HG03521 (cell line): ENCODE results near the gene MKI67.

Experiments
- ATAC-seq: cut with Tn5 transposase; IDR thresholded peaks from one replicate; pipeline ENCODE4 v1.9.1; 2021; ENCODE audit warnings: mild to moderate bottlenecking, moderate library complexity; ENCODE audit not compliant: unreplicated experiment

Gene MKI67

DNA sequence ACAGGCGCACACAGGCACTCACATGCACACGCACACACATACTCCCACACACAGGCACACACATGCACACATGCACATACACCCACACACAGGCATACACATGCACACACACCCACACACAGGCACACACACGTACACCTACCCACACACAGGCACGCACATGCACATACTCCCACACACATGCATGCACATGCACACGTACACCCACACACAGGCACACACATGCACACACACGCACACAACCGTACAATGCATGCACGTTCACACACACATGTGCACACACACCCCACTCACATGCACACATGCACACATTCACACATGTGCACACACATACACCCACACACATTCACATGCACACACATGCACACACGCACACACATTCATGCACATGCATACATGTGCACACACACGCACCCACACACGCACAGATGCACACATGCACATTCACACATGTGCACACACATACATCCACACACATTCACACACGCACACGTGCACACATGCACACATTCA is 59.3 kb downstream of the MKI67 start:
- no peak for ATAC-seq

DNA sequence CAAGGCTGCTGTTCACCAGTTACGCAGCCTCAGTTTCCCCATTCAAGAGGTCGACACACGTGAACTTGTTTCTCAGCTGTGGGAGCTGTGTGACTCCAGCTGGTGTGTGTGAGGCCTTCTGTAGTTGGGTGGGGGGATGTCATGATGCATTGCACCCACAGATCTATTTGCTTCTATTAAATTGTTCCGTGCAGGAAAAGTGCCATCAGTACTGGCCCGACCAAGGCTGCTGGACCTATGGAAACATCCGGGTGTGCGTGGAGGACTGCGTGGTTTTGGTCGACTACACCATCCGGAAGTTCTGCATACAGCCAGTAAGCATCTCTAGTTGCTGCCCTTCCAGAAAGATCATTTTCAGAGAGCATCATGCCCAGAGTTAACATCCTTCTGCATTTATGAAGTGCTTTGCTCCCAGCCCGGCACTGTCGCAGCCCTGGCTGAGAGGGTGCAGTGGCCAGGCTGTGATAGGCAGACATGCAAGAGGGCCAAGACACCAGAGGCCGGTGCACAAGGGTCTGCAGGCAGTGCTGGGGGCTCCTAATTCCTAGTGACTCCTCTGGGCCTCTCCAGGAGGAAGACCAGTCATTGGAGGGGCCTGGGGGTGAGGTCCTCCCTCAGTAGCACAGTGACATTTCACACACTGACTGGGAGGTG is 60.2 kb downstream of the MKI67 start:
- no peak for ATAC-seq

DNA sequence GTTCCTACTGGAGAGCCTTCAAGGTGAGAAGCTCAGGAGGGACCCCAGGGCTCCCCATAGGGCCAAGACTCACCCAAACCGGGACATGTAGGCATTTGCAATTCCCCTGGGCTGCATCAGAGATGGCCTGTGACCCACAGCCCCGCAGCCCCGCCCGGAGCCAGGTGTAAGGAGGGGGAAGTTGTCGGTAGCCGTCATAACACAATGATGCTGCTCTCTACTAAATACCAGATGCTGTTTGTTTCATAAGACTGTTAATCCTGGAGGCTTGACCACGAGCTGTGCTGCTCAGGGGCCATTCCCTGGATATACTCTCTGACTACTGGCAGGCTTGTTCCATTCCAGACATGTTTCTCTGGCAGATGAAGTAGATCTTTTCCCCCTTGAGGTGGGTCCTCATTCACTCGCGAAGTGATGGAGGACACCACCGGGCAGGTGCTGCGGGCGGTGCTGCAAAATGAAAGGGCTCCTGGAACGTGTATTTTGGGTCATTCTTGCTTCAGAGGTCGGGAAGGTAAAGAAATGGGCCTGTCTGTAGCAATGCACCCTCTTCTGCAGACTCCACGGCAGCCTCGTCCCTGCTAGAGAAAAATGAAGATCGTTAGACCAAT is 61.1 kb downstream of the MKI67 start:
- peak; percentile 34 for ATAC-seq

DNA sequence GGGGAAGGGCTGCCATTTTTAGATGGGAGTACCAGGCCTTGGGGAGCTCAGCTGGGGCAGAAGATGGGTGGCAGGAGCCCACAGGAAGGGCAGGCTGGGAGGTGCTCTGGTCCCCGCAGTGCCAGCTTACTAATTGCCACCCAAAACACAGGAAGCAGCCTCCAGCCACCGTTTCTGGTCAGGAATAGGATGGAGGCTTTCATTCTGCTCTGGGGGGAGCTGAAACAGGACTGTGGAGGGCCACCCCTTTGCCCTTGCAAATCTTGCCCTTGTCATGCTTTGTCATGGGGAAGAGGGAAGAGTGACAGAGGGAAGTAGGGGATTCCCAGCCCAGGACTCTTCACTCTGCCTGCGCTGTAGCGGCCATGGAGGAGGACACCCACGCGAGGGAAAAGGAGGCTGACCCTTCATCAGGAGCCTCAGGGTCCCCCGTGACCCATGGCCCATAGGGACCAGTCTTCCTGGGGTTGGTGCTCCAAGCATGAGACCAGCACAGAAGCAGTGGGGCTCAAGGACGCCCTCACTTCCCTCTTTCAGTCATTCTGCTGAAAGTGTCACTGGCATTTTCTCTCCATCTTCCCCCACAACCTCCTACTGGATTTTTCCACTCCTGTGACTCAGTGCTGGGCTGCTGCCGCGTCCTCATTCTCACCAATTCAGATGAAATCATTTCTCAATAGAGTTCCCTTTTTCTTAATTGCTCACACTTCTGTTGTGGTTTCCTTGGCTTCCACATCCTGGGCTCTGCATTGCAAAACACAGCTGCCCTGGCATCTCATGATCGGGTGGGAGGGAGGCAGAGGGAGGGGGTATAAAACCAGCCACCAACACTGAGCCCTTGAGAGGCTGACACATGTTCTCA is 61.9 kb downstream of the MKI67 start:
- peak; percentile 39 for ATAC-seq

- no peak for ATAC-seq
Measured at GRCh38 chr10:128063736-128064107, 62.5 kb downstream of the MKI67 start.

DNA sequence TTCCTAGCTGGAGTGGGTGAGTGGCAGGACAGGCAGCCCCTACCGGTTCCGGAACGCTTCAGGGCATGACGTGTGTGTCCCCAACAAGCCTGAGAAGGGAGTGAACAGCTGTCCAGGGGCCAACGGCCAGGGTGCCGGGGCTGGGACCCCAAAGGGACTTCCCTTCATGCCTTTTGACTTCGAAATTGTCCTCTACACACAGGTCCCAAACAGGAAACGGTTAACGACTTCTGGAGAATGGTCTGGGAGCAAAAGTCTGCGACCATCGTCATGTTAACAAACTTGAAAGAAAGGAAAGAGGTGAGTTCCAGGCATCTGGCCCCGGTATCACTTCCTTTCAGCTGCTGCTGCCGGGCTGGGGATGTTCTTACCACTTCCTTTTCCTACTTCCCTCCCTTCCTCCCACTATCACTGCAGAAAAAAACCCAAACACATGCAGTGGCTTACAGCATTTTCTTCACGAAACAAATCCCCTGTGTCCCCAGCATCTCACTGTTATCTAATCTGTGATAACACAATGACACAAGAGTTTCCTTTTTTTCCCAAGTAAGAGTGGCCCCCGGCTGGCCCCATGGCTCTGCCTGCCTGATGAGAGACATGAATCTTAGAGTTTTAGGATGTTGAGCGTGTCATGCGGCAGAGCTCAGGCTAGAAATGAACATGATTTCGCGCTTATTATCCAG is 63.2 kb downstream of the MKI67 start:
- ATAC-seq: peak; percentile 36

DNA sequence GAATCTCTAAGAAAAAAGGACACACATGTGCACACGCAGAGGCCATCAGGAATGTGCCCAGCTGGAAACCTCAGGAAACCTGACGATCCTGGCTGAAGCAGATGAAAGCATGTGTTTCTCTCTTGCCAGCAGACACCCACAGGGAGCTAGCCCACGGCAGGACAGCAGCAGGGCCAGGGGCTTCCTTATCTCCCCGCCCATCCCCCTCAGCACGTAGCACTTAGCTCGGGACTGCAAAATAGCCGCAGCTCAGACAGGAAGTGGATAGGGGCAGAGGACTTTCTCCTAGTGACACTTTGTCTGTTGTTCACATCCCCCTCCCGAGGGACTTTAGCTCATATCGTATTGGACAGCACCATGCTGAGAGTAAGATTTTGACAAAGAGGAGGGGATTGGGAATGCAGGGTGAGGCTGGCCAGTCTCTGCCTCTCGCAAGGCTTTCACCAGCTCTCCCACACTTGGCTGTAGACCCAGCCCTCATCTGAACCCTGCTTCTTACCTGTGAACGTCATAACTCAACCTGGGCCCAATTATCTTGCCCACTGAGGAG is 63.8 kb downstream of the MKI67 start:
- ATAC-seq: no peak

- ATAC-seq: no peak
Measured at GRCh38 chr10:128061306-128062300, 64.6 kb downstream of the MKI67 start.

DNA sequence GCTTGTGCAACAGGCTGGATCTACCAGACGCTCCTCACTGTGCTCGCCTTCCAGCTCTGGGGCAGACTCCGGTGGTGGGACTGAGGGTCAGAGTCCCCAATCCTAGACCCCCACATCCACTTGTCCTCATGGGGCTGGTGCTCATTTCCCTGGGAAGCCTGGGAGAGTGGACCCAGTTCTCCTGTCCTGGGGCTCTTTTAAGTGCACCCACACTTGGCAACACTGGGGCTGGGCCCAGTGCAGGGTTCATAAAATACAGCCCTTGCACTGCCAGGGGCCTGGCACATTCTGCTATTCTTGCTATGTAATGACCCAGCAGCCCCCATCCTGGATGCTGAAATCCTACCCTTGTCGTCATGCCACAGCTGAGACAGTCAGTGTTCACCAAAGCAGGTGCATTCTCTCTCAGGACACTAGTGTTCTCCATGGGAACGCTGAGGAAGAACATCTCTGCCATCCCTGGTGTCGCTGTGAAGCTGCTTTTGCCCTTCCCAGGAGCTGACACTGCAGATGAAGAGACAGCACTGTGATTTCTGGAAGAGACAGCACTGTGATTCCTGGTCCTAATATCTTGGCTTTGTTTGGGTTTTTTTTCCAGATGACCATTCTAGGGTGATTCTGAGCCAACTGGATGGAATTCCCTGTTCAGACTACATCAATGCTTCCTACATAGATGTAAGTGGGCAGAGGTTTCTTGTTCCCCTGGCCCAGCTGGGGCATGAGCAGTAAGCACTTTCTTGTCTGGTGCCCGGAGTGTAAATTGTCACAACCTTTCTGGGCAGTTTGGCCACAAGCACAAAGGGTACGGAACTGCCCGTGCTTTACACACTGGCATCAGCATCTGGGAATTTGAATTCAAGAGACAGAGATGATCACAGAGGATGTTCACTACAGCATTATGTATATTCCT is 65.6 kb downstream of the MKI67 start:
- no peak for ATAC-seq

- no peak for ATAC-seq
Measured at GRCh38 chr10:128059982-128060293, 66.3 kb downstream of the MKI67 start.

DNA sequence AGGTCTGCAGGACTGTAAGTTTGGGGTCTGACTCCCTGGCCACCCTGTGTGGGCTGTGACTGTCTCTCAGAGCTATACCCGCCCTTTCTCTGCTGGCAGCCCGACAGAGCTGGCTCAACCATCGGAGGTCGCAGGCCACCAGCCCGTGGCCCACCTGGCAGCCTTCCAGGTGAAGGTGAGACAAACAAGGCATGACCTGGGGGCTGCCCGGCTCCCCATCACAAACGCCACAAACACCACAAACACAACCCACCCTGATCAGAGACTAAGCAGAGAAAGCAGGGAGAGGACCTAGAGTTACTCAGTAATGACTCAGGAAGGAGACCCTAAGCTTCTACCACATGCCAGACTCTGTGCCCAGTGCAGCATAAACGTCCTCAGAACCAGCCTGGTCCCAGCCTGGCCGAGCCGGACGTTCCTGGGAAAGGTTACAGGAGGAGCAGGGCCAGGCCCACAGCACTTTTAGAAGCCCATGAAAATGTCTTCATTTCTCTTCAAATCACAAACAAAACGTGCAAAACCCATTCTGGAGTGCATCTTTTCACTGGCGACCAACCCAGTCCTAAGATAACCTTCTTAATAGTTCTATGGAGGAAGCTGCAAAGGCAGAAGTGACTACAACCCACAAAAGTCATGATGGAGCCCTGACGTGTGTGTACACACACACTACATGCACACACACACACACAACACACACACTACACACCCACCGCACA is 66.8 kb downstream of the MKI67 start:
- ATAC-seq: no peak

GRCh38 chr10:128058750-128059134 is 67.5 kb downstream of the MKI67 start:
- ATAC-seq: no peak

GRCh38 chr10:128058106-128058749 is 68.0 kb downstream of the MKI67 start:
- no peak for ATAC-seq

DNA sequence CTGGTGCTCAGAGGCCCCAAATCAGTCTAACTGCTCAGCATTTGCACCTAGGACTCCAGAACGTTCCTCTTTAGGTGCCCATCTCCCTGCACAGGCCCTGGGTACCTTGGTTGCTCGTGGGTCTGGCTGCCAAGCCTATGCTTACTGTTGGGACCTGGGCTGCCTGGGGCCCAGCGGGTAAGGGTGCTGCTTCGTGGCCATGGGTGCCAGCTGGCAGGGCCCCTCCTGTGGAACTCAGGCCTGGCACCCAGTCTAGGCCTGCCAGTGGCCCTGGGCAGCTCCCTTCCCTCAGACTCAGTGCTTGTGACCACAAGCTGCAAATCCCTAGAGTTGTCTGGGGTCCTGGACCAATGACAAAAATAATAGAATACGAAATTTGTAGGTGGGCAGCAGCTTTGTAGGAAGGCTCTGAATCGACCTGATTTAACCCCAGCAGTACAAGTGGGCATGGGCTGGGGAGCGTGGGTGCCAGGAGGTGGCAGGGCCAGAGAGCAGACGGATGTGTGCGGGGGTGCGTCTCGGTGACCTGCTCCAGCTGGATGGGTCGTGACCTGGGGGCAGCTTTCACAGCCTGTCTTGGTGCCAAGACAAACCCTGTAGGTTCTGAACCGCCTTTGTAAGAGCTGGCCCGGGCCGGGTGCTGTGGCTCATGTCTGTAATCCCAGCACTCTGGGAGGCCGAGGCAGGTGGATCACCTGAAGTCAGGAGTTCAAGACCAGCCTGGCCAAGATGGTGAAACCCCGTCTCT is 69.7 kb downstream of the MKI67 start:
- no peak for ATAC-seq

GRCh38 chr10:128055061-128055868 is 71.0 kb downstream of the MKI67 start:
- no peak for ATAC-seq
